DMS 273 treated with DMSO at 0.1 percent for 48 hours (cell line): ENCODE results near the gene CEP120.
"Not testable (repeated sequence)": the region's sequence is repeated elsewhere in the genome, so short reads cannot be mapped to it uniquely, and the experiment has no call there.

Experiments
- DNase-seq: peaks from one replicate; lab custom pipeline; 2025; lab: John Stamatoyannopoulos, UW

The CEP120 gene

GRCh38 chr5:123387313-123387712 lies 35.9 kb downstream of the CEP120 start:
- DNase-seq = no peak

- DNase-seq = no peak
These were observed 41.0 kb downstream of the CEP120 start for GRCh38 chr5:123382252-123382651.

GRCh38 chr5:123371575-123372179 lies 51.5 kb downstream of the CEP120 start:
- no peak for DNase-seq

GRCh38 chr5:123369371-123369968 lies 53.7 kb downstream of the CEP120 start:
- no peak for DNase-seq

- DNase-seq = no peak
These were observed 55.5 kb downstream of the CEP120 start for GRCh38 chr5:123367739-123368138.

GRCh38 chr5:123365156-123365555 lies 58.0 kb downstream of the CEP120 start:
- no peak for DNase-seq

GRCh38 chr5:123364441-123365155 lies 58.6 kb downstream of the CEP120 start:
- DNase-seq = no peak

GRCh38 chr5:123360910-123361309 lies 62.3 kb downstream of the CEP120 start:
- DNase-seq = no peak

- no peak for DNase-seq
These were observed 63.0 kb downstream of the CEP120 start for GRCh38 chr5:123360201-123360571.

GRCh38 chr5:123359454-123360200 lies 63.6 kb downstream of the CEP120 start:
- DNase-seq = no peak

- DNase-seq = no peak
These were observed 64.5 kb downstream of the CEP120 start for GRCh38 chr5:123358751-123359150.

- DNase-seq = no peak
These were observed 64.9 kb downstream of the CEP120 start for GRCh38 chr5:123358304-123358703.

GRCh38 chr5:123351820-123352219 lies 71.4 kb downstream of the CEP120 start:
- no peak for DNase-seq

- no peak for DNase-seq
These were observed 72.0 kb downstream of the CEP120 start for GRCh38 chr5:123351240-123351639.

GRCh38 chr5:123350742-123351141 lies 72.5 kb downstream of the CEP120 start:
- no peak for DNase-seq

- DNase-seq = peak; percentile 35
These were observed 78.3 kb downstream of the CEP120 start for GRCh38 chr5:123344816-123345426.

GRCh38 chr5:123340928-123341327 lies 82.3 kb downstream of the CEP120 start:
- no peak for DNase-seq

- DNase-seq = not testable (repeated sequence)
These were observed 114.8 kb downstream of the CEP120 start for GRCh38 chr5:123308377-123308776.

- no peak for DNase-seq
These were observed 117.5 kb downstream of the CEP120 start for GRCh38 chr5:123305751-123306150.

- no peak for DNase-seq
These were observed 118.4 kb downstream of the CEP120 start for GRCh38 chr5:123304777-123305316.

GRCh38 chr5:123303802-123304201 lies 119.4 kb downstream of the CEP120 start:
- DNase-seq = no peak

- DNase-seq = no peak
These were observed 122.9 kb downstream of the CEP120 start for GRCh38 chr5:123300266-123300665.
